ENCODE measurements around the gene ANKRD33B. TPM values are rescaled to one million over a fixed set of nuclear protein-coding genes. Genes with fewer than 3 reads are reported as not detected.
A peak's percentile ranks its signal among the peaks of the same experiment; 100 is the strongest.

The ANKRD33B gene
- total RNA-seq, 6 experiments from 2014 or later = 6.3 to 13.2 (median 11.9) TPM

- no peak for DNase-seq
- peaks cover 11% of the 10 kb centered on the region; the same call in 1 of the 2 replicates for H3K36me3 Mint-ChIP-seq (ENCODE audit: low read depth)
- TF ChIP-seq, protein P1, sequence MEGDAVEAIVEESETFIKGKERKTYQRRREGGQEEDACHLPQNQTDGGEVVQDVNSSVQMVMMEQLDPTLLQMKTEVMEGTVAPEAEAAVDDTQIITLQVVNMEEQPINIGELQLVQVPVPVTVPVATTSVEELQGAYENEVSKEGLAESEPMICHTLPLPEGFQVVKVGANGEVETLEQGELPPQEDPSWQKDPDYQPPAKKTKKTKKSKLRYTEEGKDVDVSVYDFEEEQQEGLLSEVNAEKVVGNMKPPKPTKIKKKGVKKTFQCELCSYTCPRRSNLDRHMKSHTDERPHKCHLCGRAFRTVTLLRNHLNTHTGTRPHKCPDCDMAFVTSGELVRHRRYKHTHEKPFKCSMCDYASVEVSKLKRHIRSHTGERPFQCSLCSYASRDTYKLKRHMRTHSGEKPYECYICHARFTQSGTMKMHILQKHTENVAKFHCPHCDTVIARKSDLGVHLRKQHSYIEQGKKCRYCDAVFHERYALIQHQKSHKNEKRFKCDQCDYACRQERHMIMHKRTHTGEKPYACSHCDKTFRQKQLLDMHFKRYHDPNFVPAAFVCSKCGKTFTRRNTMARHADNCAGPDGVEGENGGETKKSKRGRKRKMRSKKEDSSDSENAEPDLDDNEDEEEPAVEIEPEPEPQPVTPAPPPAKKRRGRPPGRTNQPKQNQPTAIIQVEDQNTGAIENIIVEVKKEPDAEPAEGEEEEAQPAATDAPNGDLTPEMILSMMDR (IDR thresholded peaks at IDR 0.05) = no peak
- no peak overlapping the region for H3K27ac Mint-ChIP-seq
- H3K4me3 Mint-ChIP-seq = no peak overlapping the region
- H3K4me1 Mint-ChIP-seq (ENCODE audit: low read depth) = peaks cover 25% of the 10 kb centered on the region
- no peaks in the 10 kb centered on the region for H3K9me3 Mint-ChIP-seq
- H3K27me3 Mint-ChIP-seq (ENCODE audit: insufficient read depth) = peaks cover 5% of the 10 kb centered on the region; the same call in 1 of the 2 replicates
Measured at GRCh38 chr5:10588779-10589447, 25.0 kb downstream of the ANKRD33B start.

GRCh38 chr5:10590226-10590999 is 26.5 kb downstream of the ANKRD33B start:
- Mint-ChIP-seq H3K36me3 (ENCODE audit: low read depth) (0 out of 2 replicates have a peak, but pooled peaks cover 5% of the 10 kb centered on the region), H3K4me1 (ENCODE audit: low read depth) (peaks cover 28% of the 10 kb centered on the region), H3K4me3 (peak overlapping the region; percentile 28; the same call in 1 of the 2 replicates), H3K27ac (peak overlapping the region; percentile 42), H3K27me3 (ENCODE audit: insufficient read depth) (peaks cover 6% of the 10 kb centered on the region), H3K9me3 (no peaks in the 10 kb centered on the region)
- TF ChIP-seq, protein P1 (IDR thresholded peaks at IDR 0.05) = no peak
- peak; percentile 74 for DNase-seq

DNA sequence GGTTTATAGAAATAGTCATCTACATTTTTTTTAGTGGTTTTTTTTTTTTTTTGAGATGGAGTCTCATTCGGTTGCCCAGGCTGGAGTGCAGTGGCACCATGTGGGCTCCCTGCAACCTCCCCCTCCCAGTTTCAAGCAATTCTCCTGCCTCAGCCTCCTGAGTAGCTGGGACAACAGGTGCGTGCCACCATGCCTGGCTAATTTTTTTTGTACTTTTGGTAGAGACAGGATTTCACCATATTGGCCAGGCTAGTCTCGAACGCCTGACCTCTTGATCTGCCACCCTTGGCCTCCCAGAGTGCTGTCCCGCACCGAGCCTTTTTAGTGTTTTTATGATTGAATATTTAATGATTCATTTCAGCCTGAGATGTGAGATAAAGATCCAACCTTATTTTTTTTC is 27.3 kb downstream of the ANKRD33B start:
- Mint-ChIP-seq H3K27me3 (ENCODE audit: insufficient read depth) (peaks cover 4% of the 10 kb centered on the region), H3K9me3 (no peaks in the 10 kb centered on the region), H3K27ac (peak overlapping the region; percentile 42), H3K36me3 (ENCODE audit: low read depth) (0 out of 2 replicates have a peak, but pooled peaks cover 5% of the 10 kb centered on the region), H3K4me3 (peak overlapping the region; percentile 28; the same call in 1 of the 2 replicates), H3K4me1 (ENCODE audit: low read depth) (peaks cover 36% of the 10 kb centered on the region)
- TF ChIP-seq, protein P1 (IDR thresholded peaks at IDR 0.05) = no peak
- no peak for DNase-seq

DNA sequence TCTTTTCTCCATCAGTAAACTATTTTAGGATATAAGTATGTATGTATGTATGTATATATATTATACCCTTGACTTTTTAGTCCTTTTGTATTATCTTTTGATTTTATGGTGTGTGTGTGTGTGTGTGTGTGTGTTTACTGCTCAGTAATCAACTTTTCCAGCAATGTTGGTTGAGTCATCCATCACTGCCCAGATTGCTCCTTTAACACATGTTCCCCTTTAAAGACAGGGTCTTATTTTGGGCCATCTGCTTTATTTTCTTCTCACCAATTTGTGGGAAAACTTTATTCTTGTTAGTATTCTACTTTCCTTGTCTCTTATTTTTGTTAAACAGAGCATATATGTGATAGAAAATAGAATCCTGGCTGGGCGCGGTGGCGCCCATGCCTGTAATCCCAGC is 28.1 kb downstream of the ANKRD33B start:
- Mint-ChIP-seq H3K36me3 (ENCODE audit: low read depth) (0 out of 2 replicates have a peak, but pooled peaks cover 8% of the 10 kb centered on the region), H3K27ac (no peak overlapping the region), H3K9me3 (no peaks in the 10 kb centered on the region), H3K4me1 (ENCODE audit: low read depth) (peaks cover 44% of the 10 kb centered on the region), H3K27me3 (ENCODE audit: insufficient read depth) (peaks cover 4% of the 10 kb centered on the region), H3K4me3 (no peak overlapping the region)
- TF ChIP-seq, protein P1 (IDR thresholded peaks at IDR 0.05) = no peak
- no peak for DNase-seq

DNA sequence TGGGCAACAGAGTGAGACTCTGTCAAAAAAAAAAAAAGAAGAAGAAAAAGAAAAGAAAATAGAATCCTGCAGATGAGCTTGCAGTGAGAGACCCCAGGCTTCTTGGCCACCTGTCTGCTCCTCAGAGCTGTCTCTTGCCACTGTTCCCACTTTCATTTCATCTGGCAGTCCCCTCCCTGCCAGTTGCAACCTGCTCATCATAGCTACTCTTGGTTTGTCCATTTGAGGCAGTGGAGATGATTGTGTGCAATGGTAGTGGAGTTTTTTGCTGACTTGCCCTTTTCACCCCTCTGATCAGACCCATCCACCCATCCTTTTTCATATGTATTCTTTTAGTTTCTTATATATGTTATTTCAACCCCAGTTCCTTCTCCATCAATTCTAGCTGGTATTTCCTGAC is 28.7 kb downstream of the ANKRD33B start:
- H3K9me3 Mint-ChIP-seq = no peaks in the 10 kb centered on the region
- 0 out of 2 replicates have a peak, but pooled peaks cover 8% of the 10 kb centered on the region for H3K36me3 Mint-ChIP-seq (ENCODE audit: low read depth)
- peaks cover 50% of the 10 kb centered on the region for H3K4me1 Mint-ChIP-seq (ENCODE audit: low read depth)
- no peak overlapping the region for H3K27ac Mint-ChIP-seq
- TF ChIP-seq, protein P1 (IDR thresholded peaks at IDR 0.05) = no peak
- peaks cover 4% of the 10 kb centered on the region for H3K27me3 Mint-ChIP-seq (ENCODE audit: insufficient read depth)
- H3K4me3 Mint-ChIP-seq = no peak overlapping the region
- no peak for DNase-seq

Data from HFFc6 (cell line).